Omental fat pad (tissue), 4 donors: Measurements from ENCODE around the gene ATXN1L. TPM values are rescaled to one million over a fixed set of nuclear protein-coding genes. Genes with fewer than 3 reads are reported as not detected.
"Not testable (repeated sequence)": the region's sequence is repeated elsewhere in the genome, so short reads cannot be mapped to it uniquely, and the experiment has no call there.

Experiments
- ATAC-seq: fragments of 150-250 bp; one replicate; pipeline ENCODE4 v1.9.1; 2016; ENCODE audit warnings: mild to moderate bottlenecking, moderate library complexity; ENCODE audit not compliant: low FRiP score
- DNase-seq: peaks from one replicate; pipeline ENCODE4 v3.0.0-alpha.2; 2019; ENCODE audit warnings: low spot score
- total RNA-seq, 4 donors: library from RNA; depleted of rRNA; stranded (reverse); fragments of >200 nt; gene quantifications; one replicate each; pipeline ENCODE4 v1.1.0, GENCODE V29; 2016
- TF ChIP-seq, protein P1 (sequence below), 3 donors: fragments of 450-650 bp; IDR thresholded peaks; one replicate each; pipeline ENCODE4 v1.5.1; 2016 to 2017; ENCODE audit warnings: antibody characterized with exemption in 3 of 3, mild to moderate bottlenecking in 3 of 3, moderate library complexity in 2 of 3

Gene ATXN1L
- total RNA-seq, 4 donors from 2014 or later: 30.6 to 43.1 (median 37.0) TPM

DNA sequence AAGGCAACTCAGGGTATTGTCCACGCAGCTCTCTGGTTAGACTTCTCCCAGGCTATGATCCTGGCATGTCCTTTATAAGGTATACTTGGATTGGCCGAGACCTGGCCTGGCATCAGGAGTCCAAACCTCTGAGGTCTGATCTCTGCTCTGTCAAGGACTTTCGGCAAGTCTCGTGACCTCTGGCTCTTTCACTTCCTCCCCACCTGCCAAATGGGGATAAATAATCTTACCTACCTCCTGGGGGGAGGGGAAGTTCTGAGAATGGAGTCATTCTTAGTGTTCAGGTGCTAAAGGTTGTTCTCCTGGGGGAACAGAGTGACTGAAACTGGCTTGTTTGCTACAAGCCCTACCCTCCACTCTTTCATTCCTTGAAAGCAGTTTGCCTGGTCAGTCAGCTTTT is 7.6 kb downstream of the ATXN1L start:
- DNase-seq (no peak), ATAC-seq (no peak)
- TF ChIP-seq, protein P1, sequence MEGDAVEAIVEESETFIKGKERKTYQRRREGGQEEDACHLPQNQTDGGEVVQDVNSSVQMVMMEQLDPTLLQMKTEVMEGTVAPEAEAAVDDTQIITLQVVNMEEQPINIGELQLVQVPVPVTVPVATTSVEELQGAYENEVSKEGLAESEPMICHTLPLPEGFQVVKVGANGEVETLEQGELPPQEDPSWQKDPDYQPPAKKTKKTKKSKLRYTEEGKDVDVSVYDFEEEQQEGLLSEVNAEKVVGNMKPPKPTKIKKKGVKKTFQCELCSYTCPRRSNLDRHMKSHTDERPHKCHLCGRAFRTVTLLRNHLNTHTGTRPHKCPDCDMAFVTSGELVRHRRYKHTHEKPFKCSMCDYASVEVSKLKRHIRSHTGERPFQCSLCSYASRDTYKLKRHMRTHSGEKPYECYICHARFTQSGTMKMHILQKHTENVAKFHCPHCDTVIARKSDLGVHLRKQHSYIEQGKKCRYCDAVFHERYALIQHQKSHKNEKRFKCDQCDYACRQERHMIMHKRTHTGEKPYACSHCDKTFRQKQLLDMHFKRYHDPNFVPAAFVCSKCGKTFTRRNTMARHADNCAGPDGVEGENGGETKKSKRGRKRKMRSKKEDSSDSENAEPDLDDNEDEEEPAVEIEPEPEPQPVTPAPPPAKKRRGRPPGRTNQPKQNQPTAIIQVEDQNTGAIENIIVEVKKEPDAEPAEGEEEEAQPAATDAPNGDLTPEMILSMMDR (IDR thresholded peaks at IDR 0.05): no peak

DNA sequence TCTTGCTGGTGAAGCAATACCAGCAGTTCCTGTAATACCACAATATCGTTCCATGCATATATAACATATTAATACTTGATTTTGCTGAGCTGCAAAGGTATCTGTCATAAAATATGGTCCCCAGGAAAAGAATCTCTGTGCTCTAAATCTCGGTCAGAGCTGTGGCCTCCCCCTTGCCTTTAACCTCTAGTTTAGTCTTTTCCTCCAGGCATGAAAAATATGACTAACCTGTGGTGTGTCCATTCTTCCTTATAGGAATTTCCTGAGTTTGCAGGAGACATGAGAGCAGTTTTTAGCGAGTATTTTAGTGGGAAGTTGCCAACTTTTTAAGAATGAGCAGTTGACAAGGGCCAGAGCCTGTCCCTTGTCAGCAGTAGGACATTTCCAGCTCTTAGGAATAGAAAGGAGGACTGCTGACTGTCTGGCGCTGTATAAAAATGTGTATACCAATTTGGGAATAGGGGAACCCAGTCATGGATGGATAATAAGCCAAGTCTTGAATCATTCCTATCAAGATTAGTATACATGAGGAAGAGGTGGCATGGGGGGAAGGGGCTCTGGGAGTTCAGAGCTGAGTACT is 8.7 kb downstream of the ATXN1L start:
- ATAC-seq (no peak), DNase-seq (no peak)

DNA sequence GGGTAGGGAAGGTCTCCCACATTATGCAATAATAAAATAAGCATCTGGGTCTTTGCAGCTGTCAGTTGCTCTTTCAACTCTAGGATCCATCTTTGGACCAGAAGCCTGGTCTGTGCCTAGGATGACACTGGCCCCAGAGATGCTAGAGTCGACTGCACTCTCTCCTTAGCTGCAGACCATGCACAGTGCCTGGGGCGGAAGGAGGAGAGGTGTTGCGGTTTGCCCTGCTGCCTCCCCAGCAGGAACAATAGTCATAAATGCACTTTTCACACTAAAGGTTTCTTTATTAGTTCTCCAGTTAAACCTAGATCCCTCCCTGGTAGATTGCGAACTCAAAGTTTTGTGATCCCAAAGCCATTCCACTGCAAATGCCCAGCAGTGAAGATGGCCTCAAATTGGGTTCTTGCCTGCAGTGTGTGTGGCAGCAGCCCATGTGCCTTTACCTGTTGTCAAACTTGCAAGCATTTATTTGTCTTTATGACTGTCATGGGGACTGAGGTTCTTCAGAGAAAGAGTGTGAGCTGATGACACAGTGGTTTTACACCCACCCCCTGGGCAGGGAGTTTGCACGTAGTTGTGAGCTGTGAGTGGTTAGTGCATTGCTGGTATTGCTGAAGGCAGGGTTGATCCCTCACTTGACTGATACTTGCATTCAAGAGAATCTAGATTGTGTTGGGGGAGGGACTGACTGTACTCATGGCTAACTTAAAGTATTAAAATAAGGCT is 10.3 kb downstream of the ATXN1L start:
- no peak for DNase-seq
- TF ChIP-seq, protein P1 (IDR thresholded peaks at IDR 0.05): no peak
- no peak for ATAC-seq

More for the DNA sequence above, 8.7 kb downstream of the ATXN1L start:
- TF ChIP-seq, protein P1 (IDR thresholded peaks at IDR 0.05): no peak

GRCh38 chr16:71859762-71860521 is 14.2 kb downstream of the ATXN1L start:
- ATAC-seq (no peak), DNase-seq (no peak)
- TF ChIP-seq, protein P1 (IDR thresholded peaks at IDR 0.05): no peak

GRCh38 chr16:71863995-71864394 is 18.2 kb downstream of the ATXN1L start:
- TF ChIP-seq, protein P1 (IDR thresholded peaks at IDR 0.05): no peak
- DNase-seq (no peak), ATAC-seq (no peak)

DNA sequence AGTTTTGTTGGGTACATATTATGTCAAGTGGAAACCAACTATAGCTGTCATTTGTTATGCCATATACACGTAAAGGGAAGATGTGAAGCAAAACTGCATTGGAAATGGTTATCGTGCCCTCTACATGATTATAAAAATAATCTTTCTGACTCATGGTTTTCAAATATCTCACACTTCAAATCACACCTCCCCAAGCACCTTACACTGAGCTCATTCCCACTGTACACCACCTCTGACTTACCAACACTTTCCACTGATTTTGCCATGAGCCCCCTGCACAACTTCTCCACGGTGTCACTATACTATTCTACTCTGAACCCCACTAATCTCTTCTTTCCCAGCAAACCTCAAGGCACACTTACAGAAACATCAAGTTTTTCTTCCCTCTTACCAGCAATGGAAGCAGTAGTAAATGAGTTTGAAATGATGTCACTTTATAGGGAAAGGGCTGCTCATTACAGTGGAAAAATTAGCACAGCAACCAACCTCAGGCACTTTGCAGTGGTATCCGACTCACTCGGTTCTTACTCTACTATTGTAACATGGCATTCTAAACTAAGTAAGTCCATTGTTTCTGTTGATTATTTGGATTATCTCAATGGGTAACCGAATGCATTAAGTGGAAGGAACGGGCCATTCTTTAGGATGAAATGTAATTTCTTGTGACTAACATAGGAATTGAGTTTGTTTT is 19.5 kb downstream of the ATXN1L start:
- no peak for ATAC-seq
- TF ChIP-seq, protein P1 (IDR thresholded peaks at IDR 0.05): no peak
- no peak for DNase-seq

GRCh38 chr16:71867175-71867574 is 21.4 kb downstream of the ATXN1L start:
- ATAC-seq, DNase-seq: not testable (repeated sequence)
